HCT116 (cell line): ENCODE measurements around the gene OR6X1. TPM values are rescaled to one million over a fixed set of nuclear protein-coding genes. Genes with fewer than 3 reads are reported as not detected.

Experiments
- ATAC-seq: fragments of 200-7000 bp; cut with Tn5 transposase; 2 replicates; pipeline ENCODE4 v1.9.1; 2020; ENCODE audit warnings: mild to moderate bottlenecking, moderate library complexity
- BruUV-seq: library from RNA; stranded (reverse); fragments of 400-500 nt; replicated peaks from 2 replicates; lab custom pipeline; 2021; lab: Mats Ljungman, UMichigan
- CTCF ChIA-PET: fragments of 300-600 bp; sonication (Branson Sonifier 250); formaldehyde crosslinking; loops from one replicate; lab custom pipeline; 2021; ENCODE audit warnings: antibody characterized with exemption; lab: Charles Lee
- POLR2A ChIA-PET: fragments of 300-600, 350-600 bp; sonication (Branson Sonifier 250); formaldehyde crosslinking; loops from one replicate; lab custom pipeline; 2021; ENCODE audit warnings: antibody characterized with exemption; lab: Charles Lee
- RAD21 ChIA-PET, 2 experiments: fragments of 300-600 bp; sonication (Branson Sonifier 250); formaldehyde crosslinking; loops; one replicate each; lab custom pipeline; 2023; ENCODE audit warnings: low total read pairs in 2 of 2; ENCODE audit not compliant: uncharacterized antibody in 2 of 2, unreplicated experiment in 2 of 2, low non-redundant PET in 1 of 2; lab: Charles Lee
- DNase-seq: peaks from one replicate; pipeline ENCODE4 v3.0.0-alpha.2; 2010; ENCODE audit warnings: low read depth, low spot score
- H2AFZ ChIP-seq: fragments of 200-600 bp; shearing (Covaris generic), sonication (generic); 2 replicates; pipeline ENCODE4 v1.6.1; 2017; ENCODE audit warnings: low read depth, mixed run types, mixed read lengths, antibody characterized with exemption, low read length; ENCODE audit not compliant: poor library complexity, severe bottlenecking
- H3K27ac ChIP-seq: 2 replicates; pipeline ENCODE4 v1.5.1; 2012; ENCODE audit warnings: low read depth, low read length
- H3K27me3 ChIP-seq: fragments of 200-600 bp; sonication (generic); 2 replicates; pipeline ENCODE4 v1.6.1; 2016; ENCODE audit warnings: mixed run types, low read length, mixed read lengths; ENCODE audit not compliant: insufficient read depth
- H3K36me3 ChIP-seq, 2 experiments: fragments of 200-500 bp in 1 of 2; fragments of 200-600 bp in 1 of 2; sonication (Bioruptor generic) in 1 of 2; sonication (generic) in 1 of 2; 2 replicates each; pipeline versions ENCODE4 v1.5.1 to v1.6.1; 2014 to 2016; ENCODE audit warnings: low read length in 2 of 2, inconsistent platforms in 1 of 2, mixed read lengths in 1 of 2, mixed run types in 1 of 2; ENCODE audit not compliant: insufficient read depth in 2 of 2, control insufficient read depth in 1 of 2
- H3K4me1 ChIP-seq, 2 experiments: fragments of 200-600 bp in 1 of 2; sonication (generic) in 1 of 2; 2 replicates each; pipeline versions ENCODE4 v1.5.1 to v1.6.1; 2012 to 2017; ENCODE audit warnings: low read length in 2 of 2, inconsistent platforms in 1 of 2, mild to moderate bottlenecking in 1 of 2, mixed read lengths in 1 of 2, mixed run types in 1 of 2, moderate library complexity in 1 of 2; ENCODE audit not compliant: insufficient read depth in 2 of 2, control insufficient read depth in 1 of 2
- H3K4me2 ChIP-seq: fragments of 200-600 bp; sonication (generic); 2 replicates; pipeline ENCODE4 v1.6.1; 2017; ENCODE audit warnings: mixed run types, low read length, mixed read lengths
- H3K4me3 ChIP-seq, 2 experiments: fragments of 200-600 bp in 1 of 2; sonication (generic) in 1 of 2; replicated peaks in 1 of 2; 2 replicates each; pipeline ENCODE4 v1.5.1; 2011 to 2016; ENCODE audit warnings: low read length in 2 of 2, control low read depth in 1 of 2, low read depth in 1 of 2, mild to moderate bottlenecking in 1 of 2, mixed read lengths in 1 of 2, mixed run types in 1 of 2
- H3K79me2 ChIP-seq: fragments of 200-600 bp; sonication (generic); 2 replicates; pipeline ENCODE4 v1.6.1; 2017; ENCODE audit warnings: mild to moderate bottlenecking, mixed run types, low read length, moderate library complexity, mixed read lengths; ENCODE audit not compliant: insufficient read depth
- H3K9ac ChIP-seq: fragments of 200-600 bp; sonication (generic); 2 replicates; pipeline ENCODE4 v1.6.1; 2016; ENCODE audit warnings: low read length, mixed read lengths
- H3K9me2 ChIP-seq: fragments of 200-600 bp; sonication (generic), shearing (Covaris generic); 2 replicates; pipeline ENCODE4 v1.6.1; 2017; ENCODE audit warnings: mixed run types, mild to moderate bottlenecking, moderate library complexity; ENCODE audit not compliant: insufficient read depth
- H3K9me3 ChIP-seq, 2 experiments: fragments of 200-500 bp in 1 of 2; fragments of 200-600 bp in 1 of 2; sonication (Bioruptor generic) in 1 of 2; sonication (generic) in 1 of 2; 2 replicates each; pipeline ENCODE4 v1.6.1; 2014 to 2017; ENCODE audit warnings: low read length in 2 of 2, mixed read lengths in 2 of 2, inconsistent platforms in 1 of 2, low read depth in 1 of 2, mild to moderate bottlenecking in 1 of 2, mixed run types in 1 of 2, moderate library complexity in 1 of 2; ENCODE audit not compliant: control insufficient read depth in 1 of 2, insufficient read depth in 1 of 2
- H4K20me1 ChIP-seq: fragments of 200-600 bp; sonication (generic), shearing (Covaris generic); 2 replicates; pipeline ENCODE4 v1.6.1; 2017; ENCODE audit warnings: mixed run types, mild to moderate bottlenecking, moderate library complexity; ENCODE audit not compliant: insufficient read depth
- CBX3 ChIP-seq: IDR thresholded peaks from 2 replicates; pipeline ENCODE4 v1.6.1; 2012; ENCODE audit warnings: low read depth
- CEBPB ChIP-seq: IDR thresholded peaks from 2 replicates; pipeline ENCODE4 v1.6.1; 2012; ENCODE audit warnings: low read depth
- EGR1 ChIP-seq: IDR thresholded peaks from 2 replicates; pipeline ENCODE4 v1.6.1; 2012; ENCODE audit warnings: low read depth
- ELF1 ChIP-seq: IDR thresholded peaks from 2 replicates; pipeline ENCODE4 v1.6.1; 2012; ENCODE audit warnings: low read depth, borderline replicate concordance
- EZH2phosphoT487 ChIP-seq: fragments of 200-600 bp; IDR thresholded peaks from 2 replicates; pipeline ENCODE4 v1.6.1; 2018; ENCODE audit warnings: antibody characterized with exemption, borderline replicate concordance
- FOSL1 ChIP-seq: IDR thresholded peaks from 2 replicates; pipeline ENCODE4 v1.6.1; 2012; ENCODE audit warnings: low read depth
- JUND ChIP-seq: IDR thresholded peaks from 2 replicates; pipeline ENCODE4 v1.6.1; 2012
- MAX ChIP-seq: IDR thresholded peaks from 2 replicates; pipeline ENCODE4 v1.6.1; 2012
- POLR2A ChIP-seq: IDR thresholded peaks from 2 replicates; pipeline ENCODE4 v1.7.0; 2011; ENCODE audit warnings: borderline replicate concordance; ENCODE audit not compliant: insufficient read depth, insufficient read length; ENCODE audit errors: extremely low read depth
- POLR2AphosphoS5 ChIP-seq: IDR thresholded peaks from 2 replicates; pipeline ENCODE4 v1.6.1; 2011; ENCODE audit warnings: mild to moderate bottlenecking, low read depth, low read length, moderate library complexity
- RAD21 ChIP-seq: IDR thresholded peaks from 2 replicates; pipeline ENCODE4 v1.6.1; 2012; ENCODE audit warnings: low read depth, mild to moderate bottlenecking
- REST ChIP-seq: IDR thresholded peaks from 2 replicates; pipeline ENCODE4 v1.6.1; 2012; ENCODE audit warnings: low read depth
- SIN3A ChIP-seq: IDR thresholded peaks from 2 replicates; pipeline ENCODE4 v1.6.1; 2012; ENCODE audit warnings: low read depth
- SP1 ChIP-seq: IDR thresholded peaks from 2 replicates; pipeline ENCODE4 v1.6.1; 2012; ENCODE audit warnings: low read depth
- SRF ChIP-seq: IDR thresholded peaks from 2 replicates; pipeline ENCODE4 v1.6.1; 2012; ENCODE audit warnings: low read depth
- YY1 ChIP-seq: IDR thresholded peaks from 2 replicates; pipeline ENCODE4 v1.6.1; 2011; ENCODE audit warnings: low read length, low read depth, moderate library complexity, mild to moderate bottlenecking; ENCODE audit not compliant: insufficient replicate concordance; ENCODE audit errors: extremely low read depth
- ZFX ChIP-seq: fragments of 450-650 bp; IDR thresholded peaks from 2 replicates; pipeline ENCODE4 v1.6.1; 2017
- ZNF274 ChIP-seq: fragments of 200-500 bp; sonication (Bioruptor generic); IDR thresholded peaks from 2 replicates; pipeline ENCODE4 v1.6.1; 2014; ENCODE audit warnings: mild to moderate bottlenecking, low read depth, low read length, inconsistent platforms
- intact Hi-C: fragments of 100-400 bp; cut with micrococcal nuclease; formaldehyde crosslinking; loops from 2 replicates; pipeline ENCODE4 v1.10.0; 2022
- total RNA-seq: library from RNA; stranded (reverse); gene quantifications from one replicate; pipeline ENCODE4 v1.2.1, GENCODE V29; 2021; ENCODE audit not compliant: unreplicated experiment
- TF ChIP-seq, protein P1 (sequence below), 3 experiments: fragments of 200-600 bp in 1 of 3; sonication (generic) in 1 of 3; IDR thresholded peaks in 2 of 3; conservative IDR thresholded peaks in 1 of 3; 2 replicates each; pipeline ENCODE4 v1.5.1; 2012 to 2017; ENCODE audit warnings: low read depth in 2 of 3, low read length in 2 of 3, antibody characterized with exemption in 1 of 3, borderline replicate concordance in 1 of 3, control low read depth in 1 of 3, mild to moderate bottlenecking in 1 of 3, mixed read lengths in 1 of 3, mixed run types in 1 of 3, moderate library complexity in 1 of 3; ENCODE audit not compliant: insufficient read depth in 1 of 3

OR6X1 gene
- total RNA-seq, 1 experiment from 2014 or later = not detected

GRCh38 chr11:123797114-123797513 lies 42.8 kb upstream of the OR6X1 start:
- ChIA-PET POLR2A (no interaction called here), RAD21 (no interaction called here), CTCF (no interaction called here)
- Histone ChIP-seq H3K9me2 (no peaks in the 10 kb centered on the region), H3K79me2 (no peaks in the 10 kb centered on the region), H3K9me3 (no peaks in the 10 kb centered on the region), H4K20me1 (no peaks in the 10 kb centered on the region), H3K4me1 (no peaks in the 10 kb centered on the region), H2AFZ (no peak overlapping the region), H3K9ac (no peak overlapping the region), H3K27me3 (0 out of 2 replicates have a peak, but pooled peaks cover 16% of the 10 kb centered on the region), H3K4me2 (no peak overlapping the region), H3K4me3 (no peak overlapping the region), H3K27ac (no peak overlapping the region), H3K36me3 (no peaks in the 10 kb centered on the region)
- intact Hi-C loops = no loop called here
- TF ChIP-seq JUND = no peak
- TF ChIP-seq ZFX = no peak
- no peak for TF ChIP-seq ZNF274
- TF ChIP-seq, protein P1, sequence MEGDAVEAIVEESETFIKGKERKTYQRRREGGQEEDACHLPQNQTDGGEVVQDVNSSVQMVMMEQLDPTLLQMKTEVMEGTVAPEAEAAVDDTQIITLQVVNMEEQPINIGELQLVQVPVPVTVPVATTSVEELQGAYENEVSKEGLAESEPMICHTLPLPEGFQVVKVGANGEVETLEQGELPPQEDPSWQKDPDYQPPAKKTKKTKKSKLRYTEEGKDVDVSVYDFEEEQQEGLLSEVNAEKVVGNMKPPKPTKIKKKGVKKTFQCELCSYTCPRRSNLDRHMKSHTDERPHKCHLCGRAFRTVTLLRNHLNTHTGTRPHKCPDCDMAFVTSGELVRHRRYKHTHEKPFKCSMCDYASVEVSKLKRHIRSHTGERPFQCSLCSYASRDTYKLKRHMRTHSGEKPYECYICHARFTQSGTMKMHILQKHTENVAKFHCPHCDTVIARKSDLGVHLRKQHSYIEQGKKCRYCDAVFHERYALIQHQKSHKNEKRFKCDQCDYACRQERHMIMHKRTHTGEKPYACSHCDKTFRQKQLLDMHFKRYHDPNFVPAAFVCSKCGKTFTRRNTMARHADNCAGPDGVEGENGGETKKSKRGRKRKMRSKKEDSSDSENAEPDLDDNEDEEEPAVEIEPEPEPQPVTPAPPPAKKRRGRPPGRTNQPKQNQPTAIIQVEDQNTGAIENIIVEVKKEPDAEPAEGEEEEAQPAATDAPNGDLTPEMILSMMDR (IDR thresholded peaks at IDR 0.05 in 2 of 3, conservative IDR thresholded peaks at IDR 0.05 in 1 of 3; ENCODE audit: borderline replicate concordance in 1 of 3, insufficient read depth in 1 of 3, low read depth in 2 of 3, low read length in 2 of 3) = no peak
- no peak for TF ChIP-seq CBX3
- no peak for TF ChIP-seq CEBPB
- TF ChIP-seq POLR2A = no peak
- no peak for TF ChIP-seq SIN3A
- TF ChIP-seq YY1 = no peak
- TF ChIP-seq FOSL1 = no peak
- DNase-seq (no peak), ATAC-seq (no peak)
- no TSS peak for BruUV-seq

- Histone ChIP-seq H3K27ac (no peak overlapping the region), H3K27me3 (0 out of 2 replicates have a peak, but pooled peaks cover 16% of the 10 kb centered on the region), H3K4me1 (no peaks in the 10 kb centered on the region), H3K9me2 (no peaks in the 10 kb centered on the region), H4K20me1 (no peaks in the 10 kb centered on the region), H3K4me3 (no peak overlapping the region), H2AFZ (no peak overlapping the region), H3K79me2 (no peaks in the 10 kb centered on the region), H3K9me3 (no peaks in the 10 kb centered on the region), H3K4me2 (no peak overlapping the region), H3K9ac (no peak overlapping the region), H3K36me3 (no peaks in the 10 kb centered on the region)
- POLR2A ChIA-PET = no interaction called here
- CTCF ChIA-PET = no interaction called here
- intact Hi-C loops = no loop called here
- ATAC-seq (no peak), DNase-seq (no peak)
- BruUV-seq = no TSS peak
- RAD21 ChIA-PET = no interaction called here
- TF ChIP-seq EGR1 (no peak), MAX (no peak), RAD21 (no peak), SP1 (no peak), EZH2phosphoT487 (no peak), POLR2AphosphoS5 (no peak), ZFX (no peak), SRF (no peak), FOSL1 (no peak), ZNF274 (no peak), ELF1 (no peak), REST (no peak)
Observed at GRCh38 chr11:123796226-123796625, 41.9 kb upstream of the OR6X1 start.
